B cell (primary cell): ENCODE data around the gene RBP3.

Source experiments
- CTCF ChIP-seq: fragments of 200-600 bp; IDR thresholded peaks from one replicate; pipeline ENCODE4 v1.8.0; 2022; ENCODE audit warnings: antibody characterized with exemption, mild to moderate bottlenecking
- EZH2 ChIP-seq: IDR thresholded peaks from 2 replicates; pipeline ENCODE4 v1.6.1; 2012; ENCODE audit warnings: borderline replicate concordance, low read depth, mild to moderate bottlenecking, moderate library complexity, low read length; ENCODE audit not compliant: insufficient read depth, poor library complexity, severe bottlenecking

GRCh38 chr10:47311932-47312662, 36.1 kb upstream of the RBP3 start:
- peak; percentile 89 for TF ChIP-seq CTCF
- TF ChIP-seq EZH2 = no peak
